ENCODE data around the gene BRIX1. TPM values are rescaled to one million over a fixed set of nuclear protein-coding genes. Genes with fewer than 3 reads are reported as not detected.
A peak's percentile ranks its signal among the peaks of the same experiment; 100 is the strongest.

Gene BRIX1
- total and polyA plus RNA-seq, 2 donors (not counting 3 experiments of a cell fraction or from before 2014, with no cell fraction given): 14.0 to 28.4 TPM

DNA sequence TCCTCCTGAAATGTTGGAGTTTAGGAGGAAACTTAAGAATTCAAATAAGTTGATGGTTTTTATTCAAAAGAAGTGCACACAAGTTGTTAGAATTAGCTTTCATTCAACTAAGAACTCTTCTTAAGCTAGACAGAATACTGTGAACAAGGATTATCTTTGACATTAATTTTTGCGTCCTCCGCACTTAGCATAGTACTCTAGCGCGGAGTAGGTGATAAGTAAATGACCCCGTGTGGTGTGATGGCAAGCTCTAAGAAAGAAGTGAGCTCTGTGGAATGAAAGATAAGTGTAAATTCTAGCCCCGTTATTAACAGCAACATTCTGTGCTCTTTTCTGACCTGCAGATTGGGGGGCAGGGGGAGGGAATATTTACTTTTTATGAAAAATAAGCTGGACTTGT is 1.0 kb downstream of the BRIX1 start:
- Histone ChIP-seq H4K20me1 (replicated peaks; ENCODE audit: control insufficient read depth, extremely low read depth, insufficient read depth, low read length) (no peaks in the 10 kb centered on the region), H3K4me2 (ENCODE audit: insufficient read depth, low read length) (peak overlapping the region; percentile 97), H3K4me3 (replicated peaks in 1 of 3; ENCODE audit: insufficient read depth in 1 of 3, low read depth in 1 of 3, low read length in 3 of 3) (peak overlapping the region; percentile 77 to 97 (median 87)), H3K27me3 (ENCODE audit: control insufficient read depth in 2 of 2, insufficient read depth in 2 of 2, low read length in 2 of 2) (no peaks in the 10 kb centered on the region), H2AFZ (ENCODE audit: low read depth, low read length) (no peak overlapping the region), H3K9me3 (replicated peaks; ENCODE audit: control insufficient read depth, insufficient read depth, low read length) (no peaks in the 10 kb centered on the region), H3K36me3 (ENCODE audit: control insufficient read depth in 2 of 2, extremely low read depth in 1 of 2, insufficient read depth in 2 of 2, low read length in 2 of 2) (peaks cover 3 to 15% of the 10 kb centered on the region in 2 experiments), H3K4me1 (ENCODE audit: control insufficient read depth, extremely low read depth, insufficient read depth, low read length) (peaks cover 28% of the 10 kb centered on the region), H3K27ac (ENCODE audit: insufficient read depth, low read depth, low read length) (no peak overlapping the region), H3K9me1 (replicated peaks; ENCODE audit: control insufficient read depth, extremely low read depth, insufficient read depth, low read length) (no peaks in the 10 kb centered on the region), H3K9ac (replicated peaks; ENCODE audit: extremely low read depth, insufficient read depth, low read length) (peak overlapping the region; percentile 90), H3K79me2 (ENCODE audit: control insufficient read depth, insufficient read depth, low read length) (peaks cover 57% of the 10 kb centered on the region)
- dilution Hi-C loops (cut with MboI; ENCODE audit: extremely low pct_ligation_motif_present, low sequenced_read_pairs): loop anchor here (25.0 kb wide), 1 partner anchor 429 kb away; no protein-coding TSS in a partner anchor
- FAIRE-seq: no peak
- POLR2A ChIA-PET: interaction anchor here (0.9 kb wide), 1 partner anchor 13 kb away, joined by 5 read pairs; the partner anchor contains the start of gene DNAJC21
- no TSS peak for BruUV-seq (replicated peaks)
- CTCF ChIA-PET: interaction anchor here (0.9 to 1.1 kb wide), 2 partner anchors 13 to 431 kb away, joined by 3 to 4 read pairs; partner anchors contain the start of gene DNAJC21
- DNase-seq (ENCODE audit: low read depth, low spot score): no peak
- intact Hi-C loops (cut with micrococcal nuclease): no loop called here
- TF ChIP-seq JUN (IDR thresholded peaks at IDR 0.05; ENCODE audit: borderline replicate concordance, insufficient read depth, insufficient read length, low read depth) (no peak), CTCF (IDR thresholded peaks at IDR 0.05; ENCODE audit: extremely low read depth in 1 of 2, insufficient read depth in 1 of 2, low read depth in 1 of 2, low read length in 2 of 2) (no peak)

GRCh38 chr5:34918025-34918424 is 2.5 kb downstream of the BRIX1 start:
- no peak overlapping the region for H3K4me3 ChIP-seq (replicated peaks in 1 of 3; ENCODE audit: insufficient read depth in 1 of 3, low read depth in 1 of 3, low read length in 3 of 3)
- H3K4me1 ChIP-seq (ENCODE audit: control insufficient read depth, extremely low read depth, insufficient read depth, low read length): peaks cover 28% of the 10 kb centered on the region
- no peak overlapping the region for H2AFZ ChIP-seq (ENCODE audit: low read depth, low read length)
- TF ChIP-seq CTCF (IDR thresholded peaks at IDR 0.05; ENCODE audit: extremely low read depth in 1 of 2, insufficient read depth in 1 of 2, low read depth in 1 of 2, low read length in 2 of 2) (no peak), MYC (IDR thresholded peaks at IDR 0.05; ENCODE audit: low read depth, low read length) (no peak), EZH2 (IDR thresholded peaks at IDR 0.05; ENCODE audit: borderline replicate concordance, low read depth, low read length, severe bottlenecking) (no peak), JUN (IDR thresholded peaks at IDR 0.05; ENCODE audit: borderline replicate concordance, insufficient read depth, insufficient read length, low read depth) (no peak), GATA2 (IDR thresholded peaks at IDR 0.05; ENCODE audit: insufficient read depth, insufficient read length, low read depth, low read length) (no peak), POLR2AphosphoS5 (IDR thresholded peaks at IDR 0.05; ENCODE audit: insufficient read depth, low read depth, low read length) (no peak), FOS (IDR thresholded peaks at IDR 0.05; ENCODE audit: borderline replicate concordance, insufficient read depth, low read length) (no peak), POLR2A (IDR thresholded peaks at IDR 0.05; ENCODE audit: low read depth, low read length) (no peak)
- TF ChIP-seq, protein P1, sequence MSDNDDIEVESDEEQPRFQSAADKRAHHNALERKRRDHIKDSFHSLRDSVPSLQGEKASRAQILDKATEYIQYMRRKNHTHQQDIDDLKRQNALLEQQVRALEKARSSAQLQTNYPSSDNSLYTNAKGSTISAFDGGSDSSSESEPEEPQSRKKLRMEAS (IDR thresholded peaks at IDR 0.05; ENCODE audit: insufficient read depth, insufficient read length): no peak
- no peaks in the 10 kb centered on the region for H3K27me3 ChIP-seq (ENCODE audit: control insufficient read depth in 2 of 2, insufficient read depth in 2 of 2, low read length in 2 of 2)
- no peak for DNase-seq (ENCODE audit: low read depth, low spot score)
- peaks cover 57% of the 10 kb centered on the region for H3K79me2 ChIP-seq (ENCODE audit: control insufficient read depth, insufficient read depth, low read length)
- BruUV-seq (replicated peaks): no TSS peak
- H3K9me3 ChIP-seq (replicated peaks; ENCODE audit: control insufficient read depth, insufficient read depth, low read length): no peaks in the 10 kb centered on the region
- H4K20me1 ChIP-seq (replicated peaks; ENCODE audit: control insufficient read depth, extremely low read depth, insufficient read depth, low read length): no peaks in the 10 kb centered on the region
- FAIRE-seq: no peak
- dilution Hi-C loops (cut with MboI; ENCODE audit: extremely low pct_ligation_motif_present, low sequenced_read_pairs) (loop anchor here (25.0 kb wide), 1 partner anchor 431 kb away; no protein-coding TSS in a partner anchor), intact Hi-C loops (cut with micrococcal nuclease) (no loop called here)
- H3K36me3 ChIP-seq (ENCODE audit: control insufficient read depth in 2 of 2, extremely low read depth in 1 of 2, insufficient read depth in 2 of 2, low read length in 2 of 2): peaks cover 3 to 21% of the 10 kb centered on the region in 2 experiments
- H3K27ac ChIP-seq (ENCODE audit: insufficient read depth, low read depth, low read length): no peak overlapping the region
- H3K9ac ChIP-seq (replicated peaks; ENCODE audit: extremely low read depth, insufficient read depth, low read length): no peak overlapping the region
- no peaks in the 10 kb centered on the region for H3K9me1 ChIP-seq (replicated peaks; ENCODE audit: control insufficient read depth, extremely low read depth, insufficient read depth, low read length)
- CTCF ChIA-PET: no interaction called here
- peak overlapping the region; percentile 44 for H3K4me2 ChIP-seq (ENCODE audit: insufficient read depth, low read length)
- POLR2A ChIA-PET: no interaction called here
